HG02973 (cell line): Measurements from ENCODE around the gene GRIPAP1.

Experiments used
- ATAC-seq: cut with Tn5 transposase; IDR thresholded peaks from one replicate; pipeline ENCODE4 v1.9.1; 2021; ENCODE audit warnings: moderate library complexity; ENCODE audit not compliant: unreplicated experiment

Gene GRIPAP1

DNA sequence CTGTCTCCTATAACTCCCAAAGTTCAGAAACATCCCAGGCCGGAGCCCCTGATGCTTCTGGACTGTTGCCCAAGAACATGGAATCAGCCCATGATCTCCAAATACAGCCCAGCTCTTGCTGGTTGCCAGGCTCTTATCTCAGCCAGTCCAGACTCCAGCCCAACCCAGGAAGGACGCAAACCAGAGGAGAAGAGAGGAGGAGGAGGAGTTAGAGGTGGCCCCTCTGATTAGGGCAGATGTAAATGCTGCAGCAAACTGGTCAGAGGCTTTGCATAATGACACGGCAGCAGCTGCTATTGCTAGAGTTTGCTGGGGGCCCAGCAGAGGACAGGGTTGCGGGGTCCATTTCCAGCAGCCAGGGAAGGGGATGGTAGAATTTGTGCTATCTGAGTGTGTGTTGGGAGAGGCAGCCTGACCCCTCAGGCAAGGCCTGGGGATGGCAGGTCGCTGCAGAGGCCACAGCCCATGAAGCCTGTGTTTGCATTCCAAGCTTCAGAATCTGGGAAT is 40.4 kb downstream of the GRIPAP1 start:
- no peak for ATAC-seq

DNA sequence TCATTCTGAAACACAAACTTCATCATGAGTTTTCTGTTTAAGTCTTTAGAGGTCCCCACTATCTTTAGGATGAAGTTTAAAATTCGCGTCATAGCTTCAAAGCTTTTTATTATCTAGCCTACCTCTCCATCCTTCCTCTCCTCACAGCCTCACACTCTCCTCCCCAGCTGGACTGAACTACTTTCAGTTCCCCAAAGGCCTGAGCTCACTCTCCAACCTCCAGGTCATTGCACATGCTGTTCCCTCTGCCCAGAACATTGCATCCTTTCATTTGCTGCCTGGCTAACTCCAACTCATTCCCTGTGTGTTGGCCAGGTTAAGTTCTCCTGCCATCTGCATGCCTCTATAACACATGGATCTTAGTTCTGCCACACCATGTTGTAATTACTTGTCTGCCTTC is 41.8 kb downstream of the GRIPAP1 start:
- ATAC-seq: no peak

DNA sequence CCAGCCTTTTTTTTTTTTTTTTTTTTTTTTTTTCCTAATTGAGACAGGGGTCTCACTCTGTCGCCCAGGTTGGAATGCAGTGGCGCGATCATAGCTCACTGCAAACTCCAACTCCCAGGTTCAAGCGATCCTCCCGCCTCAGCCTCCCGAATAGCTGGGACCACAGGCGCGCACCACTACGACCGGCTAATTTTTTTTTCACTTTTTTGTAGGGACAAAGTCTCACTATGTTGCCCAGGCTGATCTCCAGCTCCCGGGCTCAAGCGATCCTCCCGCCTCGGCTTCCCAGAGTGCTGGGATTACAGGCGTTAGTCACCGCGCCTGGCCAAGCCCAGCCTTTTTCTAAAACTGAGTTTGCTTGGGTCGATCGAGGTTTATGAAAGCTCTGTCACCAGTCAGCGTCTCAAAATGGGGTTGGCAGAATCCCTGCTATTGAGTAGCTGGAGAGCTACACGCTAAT is 43.4 kb downstream of the GRIPAP1 start:
- ATAC-seq: no peak

DNA sequence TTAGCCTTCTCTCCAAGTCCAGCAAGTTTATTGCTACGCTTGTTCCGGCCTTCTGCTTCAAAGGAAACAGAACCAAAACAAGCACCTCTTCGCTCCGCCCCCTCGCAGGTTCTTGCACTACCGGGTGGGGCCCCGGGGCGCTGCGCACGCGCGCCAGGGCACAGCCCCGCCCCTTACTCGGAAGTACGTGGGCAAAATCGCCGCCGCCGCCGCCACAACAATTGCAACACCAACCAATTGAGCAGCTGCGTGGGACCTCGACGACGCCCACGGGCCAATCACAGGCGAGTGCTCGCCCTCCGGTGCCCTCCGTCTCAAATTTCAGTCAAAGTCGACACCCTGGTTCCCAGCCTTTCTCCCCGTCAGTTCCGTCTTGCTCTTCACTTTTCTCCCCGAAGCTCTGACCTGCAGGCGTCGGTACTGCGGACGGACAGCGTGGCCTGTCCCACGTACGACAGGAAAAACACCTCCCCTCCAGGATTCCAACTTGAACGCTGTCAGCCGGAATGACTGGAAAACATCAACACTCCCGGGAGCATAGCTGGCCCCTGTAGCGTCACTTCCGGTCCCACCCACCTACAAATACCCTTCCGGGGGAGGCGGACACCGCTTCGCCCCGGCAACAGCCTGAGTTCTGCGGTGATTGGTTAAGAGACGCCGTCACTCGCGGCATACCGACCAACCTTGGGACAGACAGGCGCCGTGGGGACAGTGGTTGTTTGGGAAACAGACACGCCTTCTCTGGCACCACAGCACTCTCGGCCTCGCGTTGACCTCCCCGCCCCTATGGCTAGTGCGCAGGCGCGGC is 44.0 kb downstream of the GRIPAP1 start:
- peak; percentile 87 for ATAC-seq

DNA sequence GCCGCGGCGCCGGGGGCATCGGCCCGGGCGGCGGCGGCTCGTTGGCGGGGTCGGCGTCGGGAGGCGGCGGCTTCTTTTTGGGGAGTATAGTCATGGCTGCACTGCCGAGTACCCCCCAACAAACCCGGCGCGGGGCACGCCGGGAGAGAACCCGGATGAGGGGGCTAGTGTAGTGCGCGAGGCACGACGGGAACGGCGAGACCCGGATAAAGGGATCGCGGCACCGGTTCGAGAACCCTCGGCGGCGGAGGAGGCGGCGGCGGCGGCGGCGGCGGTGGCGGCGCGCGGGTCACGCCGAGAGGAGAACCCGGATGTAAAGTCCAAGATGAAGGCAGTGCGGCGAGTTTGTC is 44.6 kb downstream of the GRIPAP1 start, which contains the start of gene OTUD5:
TSS of gene OTUD5 (minus strand) at position 131 of the 350 bp plus-strand sequence. CDS start at position 94, 37 bp downstream.
- peak; percentile 28 for ATAC-seq

DNA sequence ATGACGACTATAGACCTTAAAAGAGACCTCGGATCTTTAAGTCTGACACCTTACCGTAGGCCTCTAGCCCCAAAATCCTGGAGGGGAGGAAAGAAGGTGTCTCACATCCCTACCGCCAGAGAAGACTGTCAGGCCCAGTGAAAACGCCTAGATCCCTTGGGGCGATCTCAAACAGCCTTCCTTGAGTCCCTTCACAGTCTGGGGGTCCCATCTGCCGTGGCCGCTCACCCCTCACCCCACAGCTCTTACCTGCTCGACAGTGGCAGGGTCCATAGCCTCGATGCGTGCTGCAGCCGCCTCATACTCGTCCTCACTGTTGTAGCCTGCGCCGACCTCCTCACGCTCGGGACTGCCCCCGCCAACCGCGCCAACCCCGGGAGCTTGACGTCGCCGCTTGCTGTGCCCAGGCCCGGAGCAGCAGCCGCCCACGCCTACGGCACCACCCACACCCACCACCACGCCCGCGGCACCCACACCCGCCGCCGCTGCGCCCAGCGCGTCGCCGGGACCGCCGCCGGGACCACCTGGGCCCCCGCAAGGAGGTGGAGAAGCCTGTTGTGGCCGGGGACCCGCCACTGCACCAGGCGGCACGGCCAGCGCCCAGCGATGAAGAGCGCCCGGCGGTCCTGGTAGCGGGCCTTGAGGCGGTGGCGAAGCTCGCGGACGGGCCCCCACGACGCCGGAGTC is 45.2 kb downstream of the GRIPAP1 start:
- ATAC-seq: peak; percentile 7

DNA sequence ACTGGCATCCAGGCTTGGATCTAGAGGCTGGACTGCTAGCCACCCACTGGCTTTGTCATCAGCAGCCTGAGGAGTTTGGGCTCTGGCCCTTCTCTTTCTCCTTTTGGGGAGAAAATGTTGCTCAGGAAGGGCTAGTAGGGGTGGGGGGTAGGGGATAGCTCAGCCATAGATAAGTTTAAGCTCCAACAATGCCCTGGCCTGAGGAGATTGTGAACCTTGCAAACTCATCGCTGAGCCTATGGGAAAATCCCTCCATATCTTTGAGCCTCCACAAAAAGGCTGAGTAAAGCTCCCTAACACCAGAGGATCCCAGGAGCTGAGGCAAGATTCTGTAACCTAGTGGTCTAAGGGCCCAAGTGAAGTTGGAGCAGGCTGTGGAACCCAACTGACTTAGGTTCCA is 53.5 kb downstream of the GRIPAP1 start:
- no peak for ATAC-seq

DNA sequence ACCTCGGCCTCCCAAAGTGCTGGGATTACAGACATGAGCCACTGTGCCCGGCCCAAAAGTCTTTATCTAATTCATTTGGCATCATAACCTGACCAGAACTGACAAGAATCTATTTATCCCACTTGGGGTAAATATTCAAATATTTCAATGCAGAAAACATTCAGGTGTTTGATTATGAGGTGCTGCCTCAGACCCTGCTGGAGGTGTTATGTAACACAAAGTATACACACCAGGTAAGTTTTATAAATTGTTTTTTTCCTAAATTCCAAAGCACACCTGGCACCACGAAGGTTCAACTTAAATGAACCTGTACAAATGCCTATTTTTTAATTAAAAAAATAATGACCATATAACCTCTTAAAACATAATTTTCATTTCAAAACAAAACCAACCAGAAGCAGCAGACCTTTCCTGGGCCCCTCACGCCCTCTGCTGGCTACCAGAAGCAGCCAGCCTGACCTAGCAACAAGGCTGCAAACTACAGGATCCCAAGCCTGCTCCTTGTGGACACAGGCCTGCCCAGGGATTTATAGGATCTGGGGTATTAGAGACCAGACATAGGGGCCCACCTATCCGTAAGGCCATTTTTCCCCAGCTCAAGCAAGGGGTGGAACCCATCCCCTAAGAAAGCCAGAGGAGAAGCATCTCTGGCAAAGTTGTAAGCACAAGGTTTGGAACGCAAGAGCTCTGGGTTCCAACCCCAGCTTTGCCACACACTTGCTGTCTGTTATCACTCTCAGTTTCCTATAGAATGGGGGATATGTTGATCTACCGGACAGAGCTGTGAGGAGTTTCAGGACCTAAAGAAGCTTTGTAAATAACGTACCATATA is 56.3 kb downstream of the GRIPAP1 start:
- no peak for ATAC-seq

DNA sequence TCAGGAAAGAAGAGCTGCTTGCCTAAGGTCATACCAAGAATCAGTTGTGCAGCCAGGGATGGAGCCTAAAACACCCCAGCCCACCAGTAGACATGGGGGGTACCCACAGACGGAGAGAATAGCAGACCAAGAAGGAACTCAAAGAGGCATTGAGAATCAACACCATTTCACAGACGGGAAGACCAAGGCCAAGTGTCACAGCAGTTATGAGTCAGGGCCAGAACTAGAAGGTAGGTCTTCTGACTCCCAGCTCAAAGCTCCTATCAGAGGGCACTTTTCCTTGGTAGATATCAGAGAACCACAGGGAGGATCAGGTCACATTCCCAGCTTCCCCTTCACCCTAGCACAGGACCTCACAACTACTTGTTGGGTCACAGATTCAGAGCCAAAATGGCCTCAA is 59.2 kb downstream of the GRIPAP1 start:
- ATAC-seq: no peak

DNA sequence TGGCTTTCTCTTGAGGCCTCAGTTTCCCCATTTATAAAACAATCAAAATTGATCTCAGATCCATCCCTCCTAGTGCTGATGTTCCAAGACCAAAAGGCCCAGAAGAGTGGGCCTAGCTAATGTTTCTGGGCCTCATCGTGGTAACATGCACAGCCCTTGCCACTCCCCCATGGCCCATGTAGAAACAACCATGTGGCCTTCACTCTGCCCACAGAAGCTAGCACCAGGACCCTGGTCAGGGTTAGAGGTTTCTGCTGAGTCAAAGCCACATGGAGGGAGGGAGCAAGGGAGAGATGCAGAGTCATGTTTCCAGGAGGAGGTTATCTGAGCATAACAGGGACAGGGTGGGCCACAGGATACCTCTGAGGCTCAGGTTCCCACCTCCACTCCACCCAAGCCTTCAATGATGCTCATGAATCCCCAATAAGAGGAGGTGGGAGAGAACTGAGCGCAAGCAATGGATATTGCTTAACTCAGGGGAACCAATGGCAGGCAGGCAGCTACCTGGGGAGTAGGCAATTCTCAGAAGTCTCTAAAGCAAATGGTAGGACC is 61.6 kb downstream of the GRIPAP1 start:
- ATAC-seq: no peak

GRCh38 chrX:48939524-48940228 is 62.4 kb downstream of the GRIPAP1 start:
- no peak for ATAC-seq

DNA sequence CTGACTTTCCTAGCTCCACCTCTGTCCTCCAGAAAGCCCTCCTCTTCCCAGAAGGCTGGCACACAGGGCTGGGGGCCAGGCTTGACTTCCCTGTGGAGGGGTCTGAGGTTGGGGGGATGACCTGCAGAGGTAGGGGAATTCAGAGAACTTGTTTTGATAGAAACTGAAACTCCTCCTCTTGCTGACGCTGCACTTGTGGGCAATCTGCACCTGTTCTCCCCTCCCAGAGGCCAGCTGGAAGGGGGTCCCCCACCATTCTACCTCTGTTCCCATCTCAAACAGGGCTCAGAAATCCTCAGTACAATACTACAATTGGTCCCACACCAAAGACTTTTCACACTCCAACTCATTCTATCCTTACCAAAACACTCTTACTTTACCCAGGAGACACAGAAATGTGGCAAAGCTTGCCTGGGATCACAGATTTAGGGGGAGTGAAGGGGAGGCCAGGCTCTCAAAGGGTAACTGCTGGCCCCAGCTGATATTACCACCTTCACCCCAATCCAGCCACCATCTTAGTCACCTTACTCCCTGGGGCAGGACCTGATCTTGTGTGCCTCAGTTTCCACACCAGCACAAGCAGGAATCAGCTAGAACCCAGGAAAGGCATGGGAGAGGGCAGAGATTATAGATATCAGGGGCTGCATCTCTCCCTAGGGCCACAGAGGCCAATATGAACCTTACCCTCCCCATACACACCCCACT is 63.2 kb downstream of the GRIPAP1 start:
- peak; percentile 36 for ATAC-seq

DNA sequence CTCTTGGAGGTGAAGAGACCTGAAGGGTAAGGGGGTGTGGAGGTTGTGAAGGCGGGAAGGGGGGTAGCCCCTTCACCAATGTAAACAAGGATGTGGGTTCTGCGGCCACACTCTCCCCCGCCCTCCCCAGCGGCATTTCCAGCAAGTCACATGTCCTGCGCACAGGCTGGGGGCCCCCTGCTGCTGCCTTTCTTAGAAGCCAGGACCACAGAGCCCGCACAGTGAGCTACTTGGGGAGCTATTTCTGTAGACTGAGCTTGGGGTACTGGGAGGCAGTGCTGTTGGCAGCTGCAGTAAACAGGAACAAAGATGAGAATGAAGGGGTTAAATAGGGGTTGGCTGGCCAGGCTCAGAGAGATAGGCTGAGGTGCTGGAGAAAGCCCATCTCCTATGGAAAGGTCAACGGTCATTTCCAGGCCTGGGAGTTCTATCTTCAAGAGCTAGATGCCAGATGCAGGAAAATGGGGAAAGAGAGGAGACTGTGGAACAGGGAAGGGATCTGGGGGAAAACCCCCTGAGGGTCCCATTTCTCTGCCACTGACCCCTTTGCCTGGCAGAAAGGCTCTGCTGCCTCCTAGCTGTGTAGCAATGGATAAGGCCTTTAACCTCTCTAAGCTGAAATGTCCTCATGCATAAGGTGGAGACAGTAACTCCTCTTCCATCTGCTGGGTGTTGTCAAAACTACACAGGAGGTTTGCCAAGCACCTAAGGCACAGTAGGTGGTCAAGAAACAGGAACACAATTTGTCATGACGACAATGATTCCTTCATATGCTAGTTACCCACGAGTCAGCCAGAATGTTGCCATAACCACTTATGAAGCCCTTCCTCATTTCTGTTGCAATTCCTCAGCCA is 64.8 kb downstream of the GRIPAP1 start:
- peak; percentile 41 for ATAC-seq

GRCh38 chrX:48936429-48937053 is 65.5 kb downstream of the GRIPAP1 start:
- ATAC-seq: peak; percentile 3

DNA sequence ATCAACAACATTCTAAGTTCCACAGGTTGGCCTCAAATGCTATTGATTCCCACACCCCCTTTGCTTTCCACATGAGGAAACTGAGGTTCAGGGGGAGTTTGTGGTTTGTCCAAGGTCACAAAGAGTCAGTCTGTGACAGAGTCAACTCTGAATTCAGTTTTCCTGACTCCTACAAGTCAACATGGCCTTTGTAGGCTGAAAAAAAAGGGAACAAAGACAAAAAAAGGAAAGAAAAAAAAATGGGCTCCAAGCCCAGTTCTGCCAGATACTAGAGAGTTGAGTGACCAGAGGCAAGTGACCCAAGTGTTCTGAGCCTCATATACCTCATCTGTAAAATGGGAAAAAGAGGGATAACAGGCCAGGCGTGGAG is 66.8 kb downstream of the GRIPAP1 start:
- ATAC-seq: no peak

DNA sequence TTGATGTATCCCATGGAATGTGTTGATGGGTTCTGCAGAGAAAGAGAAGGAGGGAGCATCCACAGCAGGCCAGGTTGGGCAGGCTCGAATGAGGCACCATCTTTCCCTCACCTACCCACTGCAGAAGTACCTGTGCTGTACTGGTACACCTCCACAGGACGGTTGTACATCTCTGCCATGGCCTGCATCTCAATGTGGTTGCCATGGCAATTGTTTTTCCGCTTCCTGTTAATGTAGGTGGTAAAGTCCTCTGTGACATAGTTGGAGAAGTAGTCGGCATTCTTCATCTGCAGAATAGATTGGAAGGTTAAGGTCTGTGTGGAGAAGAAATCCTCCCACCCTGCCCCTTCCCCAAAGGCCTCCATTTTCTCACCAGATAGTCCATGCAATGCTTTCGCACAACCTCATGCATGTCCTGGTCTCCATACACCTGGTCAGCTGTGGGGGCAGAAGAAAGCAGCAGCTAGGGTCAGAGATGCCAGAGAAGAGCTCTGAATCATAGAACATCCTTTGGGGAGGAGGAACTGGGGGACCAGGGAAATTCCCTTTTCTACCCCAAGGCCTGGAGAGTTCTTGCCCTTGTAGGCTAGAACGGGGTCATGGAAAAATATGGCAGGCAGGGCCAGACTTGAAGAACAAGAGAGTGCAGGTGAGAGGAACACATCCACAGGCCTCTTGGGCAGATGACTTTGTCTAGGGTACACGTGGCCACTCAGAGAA is 67.3 kb downstream of the GRIPAP1 start:
- ATAC-seq: no peak

- ATAC-seq: no peak
Observed at GRCh38 chrX:48933757-48934156, 68.3 kb downstream of the GRIPAP1 start.
